Neural progenitor cell (in vitro differentiated cells): ENCODE results near the gene ETFA. TPM values are rescaled to one million over a fixed set of nuclear protein-coding genes. Genes with fewer than 3 reads are reported as not detected.
"Not testable (repeated sequence)": the region's sequence is repeated elsewhere in the genome, so short reads cannot be mapped to it uniquely, and the experiment has no call there.

Source experiments
- DNase-seq: peaks from one replicate; pipeline ENCODE4 v3.0.0-alpha.2; 2016; ENCODE audit warnings: low spot score
- H2AFZ ChIP-seq: fragments of 200-600 bp; sonication (generic); replicated peaks from 2 replicates; pipeline ENCODE4 v1.6.1; 2016; ENCODE audit warnings: antibody characterized with exemption
- H3F3A ChIP-seq: fragments of 200-600 bp; sonication (generic); 2 replicates; pipeline ENCODE4 v1.6.1; 2016; ENCODE audit warnings: antibody characterized with exemption, low read depth
- H3K27ac ChIP-seq: fragments of 200-600 bp; sonication (generic); 2 replicates; pipeline ENCODE4 v1.5.1; 2016; ENCODE audit warnings: mild to moderate bottlenecking
- H3K27me3 ChIP-seq: fragments of 200-600 bp; sonication (generic); 2 replicates; pipeline ENCODE4 v1.6.1; 2016; ENCODE audit warnings: mild to moderate bottlenecking, moderate library complexity
- H3K36me3 ChIP-seq: fragments of 200-600 bp; sonication (generic); 2 replicates; pipeline ENCODE4 v1.5.1; 2016
- H3K4me1 ChIP-seq: fragments of 200-600 bp; sonication (generic); 2 replicates; pipeline ENCODE4 v1.6.1; 2016; ENCODE audit warnings: mixed run types
- H3K4me2 ChIP-seq: fragments of 200-600 bp; sonication (generic); 2 replicates; pipeline ENCODE4 v1.6.1; 2016
- H3K4me3 ChIP-seq: fragments of 200-600 bp; sonication (generic); 2 replicates; pipeline ENCODE4 v1.5.1; 2016
- H3K79me2 ChIP-seq: fragments of 200-600 bp; sonication (generic); 2 replicates; pipeline ENCODE4 v1.6.1; 2016; ENCODE audit warnings: low read depth
- H3K9ac ChIP-seq: fragments of 200-600 bp; sonication (generic); 2 replicates; pipeline ENCODE4 v1.6.1; 2016
- H3K9me3 ChIP-seq: fragments of 200-600 bp; sonication (generic); 2 replicates; pipeline ENCODE4 v1.5.1; 2016; ENCODE audit warnings: low read depth
- H4K20me1 ChIP-seq: fragments of 200-600 bp; sonication (generic); 2 replicates; pipeline ENCODE4 v1.6.1; 2016; ENCODE audit warnings: low read depth
- H3K27ac Mint-ChIP-seq: 3 replicates; pipeline ENCODE4 v1.8.0; 2021; ENCODE audit warnings: mixed read lengths
- H3K27me3 Mint-ChIP-seq: 2 replicates; pipeline ENCODE4 v1.8.0; 2022; ENCODE audit warnings: low read depth, mild to moderate bottlenecking, inconsistent platforms, moderate library complexity, mixed read lengths; ENCODE audit not compliant: insufficient read depth
- H3K36me3 Mint-ChIP-seq: 3 replicates; pipeline ENCODE4 v1.8.0; 2021; ENCODE audit warnings: mixed read lengths
- H3K4me1 Mint-ChIP-seq: 3 replicates; pipeline ENCODE4 v1.8.0; 2021; ENCODE audit warnings: mixed read lengths
- H3K4me3 Mint-ChIP-seq: 3 replicates; pipeline ENCODE4 v1.8.0; 2021; ENCODE audit warnings: mild to moderate bottlenecking, moderate library complexity, mixed read lengths
- H3K9me3 Mint-ChIP-seq: 3 replicates; pipeline ENCODE4 v1.8.0; 2020; ENCODE audit warnings: mixed read lengths
- EZH2 ChIP-seq: fragments of 200-600 bp; sonication (generic); IDR thresholded peaks from 2 replicates; pipeline ENCODE4 v1.6.1; 2017; ENCODE audit warnings: antibody characterized with exemption, mild to moderate bottlenecking, moderate library complexity
- EZH2phosphoT487 ChIP-seq: fragments of 200-600 bp; sonication (generic); IDR thresholded peaks from 2 replicates; pipeline ENCODE4 v1.6.1; 2017; ENCODE audit warnings: antibody characterized with exemption
- total RNA-seq: library from RNA; depleted of rRNA; stranded (reverse); fragments of >200 nt; gene quantifications from 2 replicates; pipeline ENCODE4 v1.2.3, GENCODE V29; 2015; ENCODE audit warnings: low replicate concordance
- TF ChIP-seq, protein P1 (sequence below): fragments of 200-600 bp; sonication (generic); IDR thresholded peaks from 2 replicates; pipeline ENCODE4 v1.5.1; 2017; ENCODE audit warnings: antibody characterized with exemption, mild to moderate bottlenecking

Gene ETFA
- total RNA-seq, 1 donor from 2014 or later: 99.3 TPM

- no peaks in the 10 kb centered on the region for H3K36me3 Mint-ChIP-seq
Measured at GRCh38 chr15:76299786-76300185, 11.5 kb downstream of the ETFA start.

GRCh38 chr15:76298986-76299385 lies 12.3 kb downstream of the ETFA start:
- Mint-ChIP-seq H3K36me3 (no peaks in the 10 kb centered on the region), H3K9me3 (no peaks in the 10 kb centered on the region), H3K27me3 (no peaks in the 10 kb centered on the region), H3K27ac (no peak overlapping the region), H3K4me3 (no peak overlapping the region), H3K4me1 (peaks cover 3% of the 10 kb centered on the region)
- no peak for DNase-seq
- no peaks in the 10 kb centered on the region for H3K27me3 ChIP-seq
- H3K4me2 ChIP-seq: no peak overlapping the region
- H3F3A ChIP-seq: no peaks in the 10 kb centered on the region
- no peak overlapping the region for H3K9ac ChIP-seq
- H4K20me1 ChIP-seq: peaks cover 18% of the 10 kb centered on the region
- TF ChIP-seq EZH2phosphoT487 (no peak), EZH2 (no peak)
- TF ChIP-seq, protein P1, sequence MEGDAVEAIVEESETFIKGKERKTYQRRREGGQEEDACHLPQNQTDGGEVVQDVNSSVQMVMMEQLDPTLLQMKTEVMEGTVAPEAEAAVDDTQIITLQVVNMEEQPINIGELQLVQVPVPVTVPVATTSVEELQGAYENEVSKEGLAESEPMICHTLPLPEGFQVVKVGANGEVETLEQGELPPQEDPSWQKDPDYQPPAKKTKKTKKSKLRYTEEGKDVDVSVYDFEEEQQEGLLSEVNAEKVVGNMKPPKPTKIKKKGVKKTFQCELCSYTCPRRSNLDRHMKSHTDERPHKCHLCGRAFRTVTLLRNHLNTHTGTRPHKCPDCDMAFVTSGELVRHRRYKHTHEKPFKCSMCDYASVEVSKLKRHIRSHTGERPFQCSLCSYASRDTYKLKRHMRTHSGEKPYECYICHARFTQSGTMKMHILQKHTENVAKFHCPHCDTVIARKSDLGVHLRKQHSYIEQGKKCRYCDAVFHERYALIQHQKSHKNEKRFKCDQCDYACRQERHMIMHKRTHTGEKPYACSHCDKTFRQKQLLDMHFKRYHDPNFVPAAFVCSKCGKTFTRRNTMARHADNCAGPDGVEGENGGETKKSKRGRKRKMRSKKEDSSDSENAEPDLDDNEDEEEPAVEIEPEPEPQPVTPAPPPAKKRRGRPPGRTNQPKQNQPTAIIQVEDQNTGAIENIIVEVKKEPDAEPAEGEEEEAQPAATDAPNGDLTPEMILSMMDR: no peak
- H3K4me1 ChIP-seq: peaks cover 10% of the 10 kb centered on the region
- H2AFZ ChIP-seq: no peak overlapping the region
- no peaks in the 10 kb centered on the region for H3K9me3 ChIP-seq
- H3K4me3 ChIP-seq: no peak overlapping the region
- no peaks in the 10 kb centered on the region for H3K36me3 ChIP-seq
- H3K79me2 ChIP-seq: peaks cover 77% of the 10 kb centered on the region
- no peak overlapping the region for H3K27ac ChIP-seq

More at GRCh38 chr15:76299786-76300185, 11.5 kb downstream of the ETFA start:
- no peaks in the 10 kb centered on the region for H3K36me3 ChIP-seq
- Mint-ChIP-seq H3K9me3 (no peaks in the 10 kb centered on the region), H3K4me3 (no peak overlapping the region), H3K27me3 (no peaks in the 10 kb centered on the region), H3K27ac (no peak overlapping the region), H3K4me1 (peaks cover 3% of the 10 kb centered on the region)
- peaks cover 18% of the 10 kb centered on the region for H4K20me1 ChIP-seq
- H3K79me2 ChIP-seq: peaks cover 83% of the 10 kb centered on the region
- no peaks in the 10 kb centered on the region for H3K27me3 ChIP-seq
- H3K27ac ChIP-seq: no peak overlapping the region
- H3K4me3 ChIP-seq: no peak overlapping the region
- H3F3A ChIP-seq: no peaks in the 10 kb centered on the region
- peaks cover 10% of the 10 kb centered on the region for H3K4me1 ChIP-seq
- no peak overlapping the region for H2AFZ ChIP-seq
- TF ChIP-seq EZH2 (no peak), EZH2phosphoT487 (no peak)
- TF ChIP-seq, protein P1: no peak
- no peak overlapping the region for H3K9ac ChIP-seq
- no peak overlapping the region for H3K4me2 ChIP-seq
- no peak for DNase-seq
- no peaks in the 10 kb centered on the region for H3K9me3 ChIP-seq

GRCh38 chr15:76297951-76298350 lies 13.3 kb downstream of the ETFA start:
- H3K36me3 ChIP-seq, DNase-seq, H3K9me3 ChIP-seq, H3K27ac ChIP-seq, H3K4me3 ChIP-seq, H3K27ac Mint-ChIP-seq, H3K27me3 Mint-ChIP-seq, H3K4me3 Mint-ChIP-seq, H3K36me3 Mint-ChIP-seq, H3K9me3 Mint-ChIP-seq, H3K4me2 ChIP-seq, H3K9ac ChIP-seq, H3K27me3 ChIP-seq, H2AFZ ChIP-seq, H3K4me1 Mint-ChIP-seq, H3F3A ChIP-seq: not testable (repeated sequence)
- Histone ChIP-seq H4K20me1 (peaks cover 18% of the 10 kb centered on the region), H3K4me1 (peaks cover 10% of the 10 kb centered on the region), H3K79me2 (peaks cover 73% of the 10 kb centered on the region)

- Histone ChIP-seq H3K79me2 (peaks cover 70% of the 10 kb centered on the region), H3K36me3 (no peaks in the 10 kb centered on the region), H3F3A (no peaks in the 10 kb centered on the region), H2AFZ (no peak overlapping the region), H3K4me1 (no peaks in the 10 kb centered on the region), H3K27ac (no peak overlapping the region), H3K9me3 (no peaks in the 10 kb centered on the region), H3K4me2 (no peak overlapping the region), H4K20me1 (peaks cover 14% of the 10 kb centered on the region), H3K4me3 (no peak overlapping the region), H3K9ac (no peak overlapping the region), H3K27me3 (no peaks in the 10 kb centered on the region)
- Mint-ChIP-seq H3K9me3 (no peaks in the 10 kb centered on the region), H3K27me3 (no peaks in the 10 kb centered on the region), H3K4me1 (no peaks in the 10 kb centered on the region), H3K36me3 (peaks cover 6% of the 10 kb centered on the region), H3K27ac (no peak overlapping the region), H3K4me3 (no peak overlapping the region)
- TF ChIP-seq EZH2phosphoT487: no peak
- no peak for TF ChIP-seq EZH2
- TF ChIP-seq, protein P1: no peak
- DNase-seq: no peak
Measured at GRCh38 chr15:76296849-76297248, 14.4 kb downstream of the ETFA start.

GRCh38 chr15:76294463-76294862 lies 16.8 kb downstream of the ETFA start:
- H3K4me3 ChIP-seq, H3K4me3 Mint-ChIP-seq, H3K27ac ChIP-seq, H3K9me3 Mint-ChIP-seq, H3K4me1 ChIP-seq, H3F3A ChIP-seq, H3K4me2 ChIP-seq, H3K9ac ChIP-seq, H4K20me1 ChIP-seq, H3K27me3 ChIP-seq, H2AFZ ChIP-seq, H3K27me3 Mint-ChIP-seq, H3K27ac Mint-ChIP-seq, H3K4me1 Mint-ChIP-seq, DNase-seq, H3K36me3 ChIP-seq, H3K9me3 ChIP-seq, H3K36me3 Mint-ChIP-seq: not testable (repeated sequence)
- H3K79me2 ChIP-seq: peaks cover 56% of the 10 kb centered on the region
